ENCODE results near the gene STYX. TPM values are rescaled to one million over a fixed set of nuclear protein-coding genes. Genes with fewer than 3 reads are reported as not detected.

Gene STYX
- total RNA-seq, 1 donor from 2014 or later, result 11.3 TPM

GRCh38 chr14:52780893-52781292 is 50.9 kb downstream of the STYX start:
- no peak for ATAC-seq
- no peak for DNase-seq (ENCODE audit: low spot score)
- intact Hi-C loops (cut with DNase I), result no loop called here

- intact Hi-C loops (cut with DNase I), result no loop called here
- DNase-seq (ENCODE audit: low spot score) (no peak), ATAC-seq (no peak)
Measured at GRCh38 chr14:52781629-52782028, 51.7 kb downstream of the STYX start.

GRCh38 chr14:52783206-52783605 is 53.2 kb downstream of the STYX start:
- intact Hi-C loops (cut with DNase I), result no loop called here

GRCh38 chr14:52786887-52787286 is 56.9 kb downstream of the STYX start:
- no peak for ATAC-seq
- intact Hi-C loops (cut with DNase I), result no loop called here
- DNase-seq (ENCODE audit: low spot score), result no peak

More at GRCh38 chr14:52783206-52783605, 53.2 kb downstream of the STYX start:
- DNase-seq (ENCODE audit: low spot score) (no peak), ATAC-seq (no peak)

GRCh38 chr14:52789118-52789517 is 59.2 kb downstream of the STYX start:
- no peak for ATAC-seq
- no peak for DNase-seq (ENCODE audit: low spot score)
- intact Hi-C loops (cut with DNase I), result no loop called here

GRCh38 chr14:52790011-52790755 is 60.2 kb downstream of the STYX start:
- intact Hi-C loops (cut with DNase I), result no loop called here
- ATAC-seq (no peak), DNase-seq (ENCODE audit: low spot score) (no peak)

- intact Hi-C loops (cut with DNase I), result no loop called here
- no peak for DNase-seq (ENCODE audit: low spot score)
- no peak for ATAC-seq
Measured at GRCh38 chr14:52790756-52791222, 60.8 kb downstream of the STYX start.

- peak; percentile 88 for DNase-seq (ENCODE audit: low spot score)
- ATAC-seq, result peak; percentile 94
- intact Hi-C loops (cut with DNase I), result loop anchor here (2.0 kb wide), 1 partner anchor 67 kb away; no protein-coding TSS in a partner anchor
Measured at GRCh38 chr14:52791223-52792096, 61.5 kb downstream of the STYX start, which contains the start of gene GNPNAT1. Gene GNPNAT1 (minus strand): TSS chr14:52791607. CDS start chr14:52784650, 6,957 bp downstream.

- DNase-seq (ENCODE audit: low spot score) (no peak), ATAC-seq (no peak)
- intact Hi-C loops (cut with DNase I), result loop anchor here (2.0 kb wide), 1 partner anchor 67 kb away; no protein-coding TSS in a partner anchor
Measured at GRCh38 chr14:52792097-52792415, 62.1 kb downstream of the STYX start.

- no peak for ATAC-seq
- no peak for DNase-seq (ENCODE audit: low spot score)
- intact Hi-C loops (cut with DNase I), result loop anchor here (2.0 kb wide), 1 partner anchor 66 kb away; no protein-coding TSS in a partner anchor
Measured at GRCh38 chr14:52793061-52793460, 63.1 kb downstream of the STYX start.

GRCh38 chr14:52797653-52798052 is 67.7 kb downstream of the STYX start:
- ATAC-seq (no peak), DNase-seq (ENCODE audit: low spot score) (no peak)
- intact Hi-C loops (cut with DNase I), result no loop called here

- DNase-seq (ENCODE audit: low spot score), result no peak
- intact Hi-C loops (cut with DNase I), result no loop called here
- ATAC-seq, result no peak
Measured at GRCh38 chr14:52798826-52799225, 68.9 kb downstream of the STYX start.

GRCh38 chr14:52801014-52801712 is 71.2 kb downstream of the STYX start:
- DNase-seq (ENCODE audit: low spot score) (no peak), ATAC-seq (no peak)
- intact Hi-C loops (cut with DNase I), result no loop called here

GRCh38 chr14:52802597-52802996 is 72.6 kb downstream of the STYX start:
- intact Hi-C loops (cut with DNase I), result no loop called here
- no peak for DNase-seq (ENCODE audit: low spot score)
- ATAC-seq, result no peak

- intact Hi-C loops (cut with DNase I), result no loop called here
- ATAC-seq (no peak), DNase-seq (ENCODE audit: low spot score) (no peak)
Measured at GRCh38 chr14:52806115-52806514, 76.1 kb downstream of the STYX start.

- no peak for DNase-seq (ENCODE audit: low spot score)
- ATAC-seq, result no peak
Measured at GRCh38 chr14:52808101-52808500, 78.1 kb downstream of the STYX start.

GRCh38 chr14:52821805-52822250 is 91.9 kb downstream of the STYX start:
- DNase-seq (ENCODE audit: low spot score) (no peak), ATAC-seq (no peak)
- intact Hi-C loops (cut with DNase I), result loop anchor here (5.0 kb wide), 1 partner anchor 235 kb away; no protein-coding TSS in a partner anchor

More at GRCh38 chr14:52808101-52808500, 78.1 kb downstream of the STYX start:
- intact Hi-C loops (cut with DNase I), result no loop called here

GRCh38 chr14:52824462-52824861 is 94.5 kb downstream of the STYX start:
- intact Hi-C loops (cut with DNase I), result loop anchor here (5.0 kb wide), 1 partner anchor 233 kb away; no protein-coding TSS in a partner anchor
- DNase-seq (ENCODE audit: low spot score) (no peak), ATAC-seq (no peak)

Data from sciatic nerve (tissue), 2 donors.